ENCODE measurements around the gene GPR63.
"Not testable (repeated sequence)": the region's sequence is repeated elsewhere in the genome, so short reads cannot be mapped to it uniquely, and the experiment has no call there.

GPR63 gene, protein sequence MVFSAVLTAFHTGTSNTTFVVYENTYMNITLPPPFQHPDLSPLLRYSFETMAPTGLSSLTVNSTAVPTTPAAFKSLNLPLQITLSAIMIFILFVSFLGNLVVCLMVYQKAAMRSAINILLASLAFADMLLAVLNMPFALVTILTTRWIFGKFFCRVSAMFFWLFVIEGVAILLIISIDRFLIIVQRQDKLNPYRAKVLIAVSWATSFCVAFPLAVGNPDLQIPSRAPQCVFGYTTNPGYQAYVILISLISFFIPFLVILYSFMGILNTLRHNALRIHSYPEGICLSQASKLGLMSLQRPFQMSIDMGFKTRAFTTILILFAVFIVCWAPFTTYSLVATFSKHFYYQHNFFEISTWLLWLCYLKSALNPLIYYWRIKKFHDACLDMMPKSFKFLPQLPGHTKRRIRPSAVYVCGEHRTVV

DNA sequence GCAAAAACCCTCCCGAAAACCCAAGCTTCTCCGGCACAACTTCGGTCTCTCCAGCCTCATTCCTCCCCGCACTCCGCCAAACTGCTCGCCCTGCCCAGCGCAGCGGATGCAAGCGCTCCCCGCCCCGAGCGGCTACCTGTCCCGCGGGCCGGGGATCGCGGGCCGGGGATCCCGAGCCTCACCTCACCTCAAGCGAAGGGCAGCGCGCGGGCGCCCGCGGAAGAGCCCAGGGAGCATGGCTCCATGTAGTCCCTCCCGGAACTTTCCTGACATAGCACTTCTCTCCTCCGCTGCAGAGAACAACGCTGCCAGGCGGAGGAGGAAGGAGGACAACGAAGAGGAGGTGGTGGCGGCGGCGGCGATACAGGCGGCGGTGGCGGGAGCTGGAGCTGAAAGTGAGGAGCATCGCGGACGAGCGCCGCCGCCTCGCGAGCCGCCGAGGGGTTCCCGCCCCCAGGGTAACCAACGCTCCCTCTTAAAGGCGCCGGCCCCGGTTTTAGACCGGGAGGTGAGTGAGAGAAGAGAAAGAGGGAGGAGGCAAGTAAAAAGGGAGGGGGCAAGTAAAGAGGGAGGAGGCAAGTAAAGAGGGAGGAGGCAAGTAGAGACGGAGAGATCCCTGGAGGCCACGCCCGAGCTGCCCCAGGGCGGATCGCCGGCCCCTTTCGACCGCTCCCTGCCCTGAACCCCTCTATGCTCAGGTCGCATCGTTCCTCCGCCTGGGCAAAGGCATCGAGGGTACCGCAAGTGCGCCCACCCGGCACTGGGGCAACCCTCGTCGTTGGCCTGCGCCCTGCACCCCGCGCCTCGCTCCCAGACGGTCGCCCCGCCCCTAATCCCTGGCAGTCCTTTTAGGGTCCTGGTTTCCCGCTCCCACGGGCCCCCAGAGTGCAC lies at the start of gene GPR63:
TSS of gene GPR63 (minus strand) at position 397 of the 891 bp plus-strand sequence. CDS start 37,746 bp downstream, outside the sequence.
- DNase-seq (ENCODE audit: low read depth in 2 of 2): peak; percentile 20 to 21

DNA sequence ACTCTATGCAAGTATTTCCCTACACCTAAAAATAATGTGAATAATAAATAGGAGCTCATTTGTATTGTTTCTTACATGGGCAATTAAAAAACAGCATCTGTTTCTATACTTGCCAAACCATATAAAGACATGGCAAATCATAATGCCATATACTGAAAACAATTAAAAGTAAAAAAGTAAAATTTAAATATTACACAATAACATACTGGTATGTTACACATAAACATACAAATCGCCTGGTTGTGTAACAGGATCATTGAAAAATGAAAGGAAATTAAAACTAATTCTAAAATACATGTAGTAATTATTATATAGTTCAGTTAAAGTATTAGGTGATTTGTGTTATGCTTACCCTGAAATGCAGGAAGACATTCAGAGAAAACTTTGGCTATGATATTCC lies 49.2 kb upstream of the GPR63 start:
- no peak for DNase-seq (ENCODE audit: low read depth in 2 of 2)

DNA sequence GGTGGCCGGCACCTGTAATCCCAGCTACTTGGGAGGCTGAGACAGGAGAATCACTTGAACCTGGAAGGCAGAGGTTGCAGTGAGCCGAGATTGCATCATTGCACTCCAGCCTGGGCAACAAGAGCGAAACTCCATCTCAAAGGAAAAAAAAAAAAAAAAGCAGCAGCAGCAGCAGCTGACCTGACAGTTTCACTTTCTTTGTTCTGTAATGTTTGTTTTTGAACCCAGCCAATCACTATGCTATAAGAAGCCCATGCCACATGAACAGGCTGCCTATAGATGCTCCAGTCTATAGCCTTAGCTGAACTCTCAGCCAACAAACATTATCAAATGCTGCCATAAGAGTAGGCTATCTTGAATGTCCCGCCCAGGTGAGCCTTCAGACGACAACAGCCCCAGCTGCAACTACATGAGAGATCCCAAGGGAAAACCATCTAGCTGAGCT lies 47.9 kb upstream of the GPR63 start:
- DNase-seq (ENCODE audit: low read depth in 2 of 2): not testable (repeated sequence)

- DNase-seq (ENCODE audit: low read depth in 2 of 2): no peak
Measured at GRCh38 chr6:96878143-96878542, 40.9 kb upstream of the GPR63 start.

- no peak for DNase-seq (ENCODE audit: low read depth in 2 of 2)
Measured at GRCh38 chr6:96876886-96877545, 39.7 kb upstream of the GPR63 start.

- DNase-seq (ENCODE audit: low read depth in 2 of 2): no peak
Measured at GRCh38 chr6:96872976-96873375, 35.7 kb upstream of the GPR63 start.

DNA sequence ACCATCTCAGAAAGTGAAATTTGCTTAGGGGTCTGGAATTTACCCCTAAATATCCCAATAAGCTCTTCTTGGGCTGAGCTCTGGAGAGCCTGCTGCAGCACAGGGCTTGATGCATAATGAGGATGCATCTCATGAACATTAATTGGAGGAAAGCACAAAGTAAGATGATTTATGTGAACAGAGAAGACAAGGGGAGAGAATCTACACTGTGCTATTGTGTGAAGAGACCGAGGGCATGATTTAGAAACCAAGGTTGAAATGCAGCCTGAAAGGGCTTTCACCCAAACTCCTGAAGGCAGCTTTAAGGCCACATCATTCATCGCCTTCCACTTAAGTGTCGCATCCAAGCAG lies 27.8 kb upstream of the GPR63 start:
- DNase-seq (ENCODE audit: low read depth in 2 of 2): no peak

DNA sequence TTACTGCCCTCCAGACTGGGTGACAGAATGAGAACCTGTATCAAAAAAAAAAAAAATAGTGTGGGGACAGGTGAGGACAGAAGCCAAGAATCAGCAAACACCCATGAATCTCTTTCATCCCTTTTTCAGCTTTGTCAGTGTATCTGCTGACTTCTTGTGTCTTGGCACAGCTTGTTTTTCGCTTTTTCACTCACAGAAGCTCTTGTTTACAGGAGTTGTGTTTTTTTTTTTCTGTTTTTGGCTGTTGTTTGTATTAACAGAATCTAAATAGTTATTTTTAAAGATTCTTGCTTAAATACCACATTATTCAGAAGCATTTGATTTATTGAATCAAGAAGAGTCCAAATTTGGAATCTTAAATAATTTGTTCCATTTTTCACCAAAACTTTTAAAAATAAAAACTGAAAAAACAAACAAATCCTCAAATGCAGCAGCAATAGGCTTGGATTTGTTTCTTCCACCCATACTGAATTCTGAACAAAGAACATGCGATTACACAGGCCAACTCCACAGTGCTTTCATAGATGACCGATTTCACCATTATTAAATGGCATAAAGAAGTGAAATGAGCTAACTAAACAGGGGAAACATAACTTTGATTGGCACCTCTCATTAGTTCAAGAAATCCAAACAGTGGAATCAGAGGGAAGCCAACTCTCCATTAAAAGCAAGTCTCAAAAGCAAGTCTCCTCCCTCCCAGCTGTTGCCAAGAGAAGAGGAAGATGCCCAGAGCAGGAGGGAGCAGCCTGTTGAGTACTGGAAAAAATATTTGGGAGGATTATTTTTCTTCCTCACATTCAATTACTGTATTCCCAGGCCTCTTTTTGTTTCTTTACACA lies 27.2 kb upstream of the GPR63 start:
- no peak for DNase-seq (ENCODE audit: low read depth in 2 of 2)

DNA sequence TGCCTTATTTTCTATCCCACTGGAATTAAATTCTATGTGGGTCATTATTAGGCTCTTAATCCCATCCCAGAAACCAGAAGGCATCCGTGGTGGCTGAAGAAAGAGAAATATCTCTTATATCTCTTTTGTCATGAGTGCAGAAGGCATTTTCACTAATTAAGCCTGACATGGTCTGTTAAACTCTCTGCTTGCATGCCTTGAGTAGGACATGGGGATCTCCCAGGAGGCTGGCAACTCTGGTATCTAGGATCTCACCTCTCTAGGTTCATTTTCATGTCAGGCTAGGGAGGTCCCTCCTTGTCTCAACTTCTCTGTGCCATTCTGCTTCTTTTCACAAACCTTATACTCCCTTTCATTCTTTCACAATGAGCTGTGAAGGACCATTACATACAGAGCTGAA lies 25.3 kb upstream of the GPR63 start:
- DNase-seq (ENCODE audit: low read depth in 2 of 2): no peak

GRCh38 chr6:96861588-96861987 lies 24.3 kb upstream of the GPR63 start:
- no peak for DNase-seq (ENCODE audit: low read depth in 2 of 2)

DNA sequence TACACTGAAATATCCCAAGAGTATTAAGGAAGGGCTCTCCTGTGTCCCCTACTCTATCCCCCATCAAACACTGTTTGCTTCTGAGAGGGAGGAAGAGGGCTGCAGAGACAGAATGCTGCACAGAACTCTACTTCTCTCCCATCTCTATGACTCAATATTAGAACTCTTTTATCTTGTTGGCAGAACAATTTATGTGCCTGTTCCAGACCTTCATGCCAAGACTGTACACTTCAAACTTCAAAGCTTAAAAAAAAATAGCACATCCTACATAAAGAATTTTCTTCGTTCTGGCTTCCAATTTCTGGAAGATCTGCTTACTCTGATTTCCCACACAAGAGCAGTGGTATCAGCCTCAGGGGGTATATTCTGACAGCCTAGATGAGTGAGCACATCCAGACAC lies 19.6 kb upstream of the GPR63 start:
- no peak for DNase-seq (ENCODE audit: low read depth in 2 of 2)

GRCh38 chr6:96853083-96853482 lies 15.8 kb upstream of the GPR63 start:
- DNase-seq (ENCODE audit: low read depth in 2 of 2): no peak

DNA sequence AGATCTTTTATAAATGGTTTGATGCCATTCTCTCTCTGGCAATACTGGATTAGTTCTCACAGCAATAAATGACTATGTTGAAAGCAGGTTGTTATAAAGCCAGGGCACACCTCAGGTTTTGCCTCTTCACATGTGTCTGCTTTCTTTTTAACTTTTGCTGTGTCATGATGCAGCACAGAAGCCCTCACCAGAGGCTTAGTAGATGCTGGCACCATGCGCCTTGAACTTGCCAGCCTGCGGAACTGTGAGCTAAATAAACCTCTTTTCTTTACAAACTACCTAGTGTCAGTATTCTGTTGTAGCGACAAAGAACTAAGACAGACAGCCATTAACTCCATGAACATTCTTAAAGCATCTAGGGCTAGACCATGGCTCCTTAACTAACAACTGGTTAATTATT lies 15.3 kb upstream of the GPR63 start:
- DNase-seq (ENCODE audit: low read depth in 2 of 2): no peak

- no peak for DNase-seq (ENCODE audit: low read depth in 2 of 2)
Measured at GRCh38 chr6:96851858-96852257, 14.6 kb upstream of the GPR63 start.

DNA sequence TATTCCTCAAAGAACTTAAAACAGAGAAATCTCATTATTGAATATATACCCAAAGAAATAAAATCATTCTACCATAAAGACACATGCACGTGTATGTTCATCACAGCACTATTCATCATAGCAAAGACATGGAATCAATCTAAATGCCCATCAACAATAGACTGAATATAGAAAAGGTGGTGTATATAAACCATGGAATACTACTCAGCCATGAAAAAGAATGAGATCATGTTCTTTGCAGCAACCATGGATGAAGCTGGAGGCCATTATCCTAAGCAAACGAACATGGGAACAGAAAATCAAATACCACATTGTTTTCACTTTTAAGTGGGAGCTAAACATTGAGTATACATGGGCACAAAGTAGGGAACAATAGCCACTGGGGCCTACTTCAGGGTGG lies 12.3 kb upstream of the GPR63 start:
- no peak for DNase-seq (ENCODE audit: low read depth in 2 of 2)

GRCh38 chr6:96844530-96844929 lies 7.3 kb upstream of the GPR63 start:
- no peak for DNase-seq (ENCODE audit: low read depth in 2 of 2)

- no peak for DNase-seq (ENCODE audit: low read depth in 2 of 2)
Measured at GRCh38 chr6:96841345-96841744, 4.1 kb upstream of the GPR63 start.

GRCh38 chr6:96836631-96837080 lies 621 bp downstream of the GPR63 start:
- no peak for DNase-seq (ENCODE audit: low read depth in 2 of 2)

GRCh38 chr6:96834070-96834469 lies 3.2 kb downstream of the GPR63 start:
- DNase-seq (ENCODE audit: low read depth in 2 of 2): no peak

DNA sequence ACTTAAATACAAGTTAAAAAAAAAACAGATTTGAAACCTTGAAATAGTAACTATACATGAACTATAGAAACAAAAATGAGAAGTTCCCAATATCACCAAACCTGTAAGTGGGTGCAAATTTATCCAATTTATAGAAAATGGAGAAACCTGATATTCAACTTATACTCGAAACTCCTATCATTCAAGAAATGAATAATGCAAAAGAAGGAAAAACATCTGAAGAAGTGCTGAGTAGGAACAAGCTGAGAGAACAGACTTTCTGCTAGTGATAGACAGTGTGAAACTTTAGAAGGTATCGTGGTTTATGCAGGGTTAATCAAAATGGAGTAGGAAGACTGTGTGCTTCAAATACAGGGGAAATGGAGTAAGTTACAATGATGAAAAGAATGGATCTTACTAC lies 4.5 kb downstream of the GPR63 start:
- no peak for DNase-seq (ENCODE audit: low read depth in 2 of 2)

DNA sequence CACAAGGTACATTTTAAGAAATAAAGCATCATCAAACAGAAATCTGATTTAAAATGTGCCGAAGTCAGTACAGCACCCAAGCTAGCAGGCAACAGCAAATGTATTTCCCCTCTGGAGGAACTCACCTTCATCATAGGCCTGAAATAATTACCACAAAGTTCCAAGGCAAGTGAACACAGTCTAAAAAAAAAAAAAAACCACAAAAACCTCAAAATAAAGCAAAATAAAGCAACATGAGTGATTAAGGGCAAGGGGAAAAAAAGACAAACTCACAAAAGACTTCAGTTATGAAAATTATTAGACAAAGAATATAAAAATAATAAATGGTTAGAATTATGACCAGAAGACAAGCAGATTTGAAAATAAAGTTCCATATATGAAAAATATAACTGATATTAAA lies 10.4 kb downstream of the GPR63 start:
- DNase-seq (ENCODE audit: low read depth in 2 of 2): no peak

All from stimulated activated CD8-positive, alpha-beta memory T cell treated with anti-CD3 and anti-CD28 coated beads, Interleukin-2, amount 100 ng/mL, for 1 hour (primary cell).